Omental fat pad (tissue), 4 donors: ENCODE data around the gene TTC7B. TPM values are rescaled to one million over a fixed set of nuclear protein-coding genes. Genes with fewer than 3 reads are reported as not detected.

Experiments
- ATAC-seq: fragments of 150-250 bp; one replicate; pipeline ENCODE4 v1.9.1; 2016; ENCODE audit warnings: mild to moderate bottlenecking, moderate library complexity; ENCODE audit not compliant: low FRiP score
- DNase-seq: peaks from one replicate; pipeline ENCODE4 v3.0.0-alpha.2; 2019; ENCODE audit warnings: low spot score
- CTCF ChIP-seq, 3 donors: fragments of 450-650 bp; IDR thresholded peaks; one replicate each; pipeline ENCODE4 v1.5.1; 2016 to 2017; ENCODE audit warnings: antibody characterized with exemption in 3 of 3, mild to moderate bottlenecking in 3 of 3, moderate library complexity in 2 of 3
- total RNA-seq, 4 donors: library from RNA; depleted of rRNA; stranded (reverse); fragments of >200 nt; gene quantifications; one replicate each; pipeline ENCODE4 v1.1.0, GENCODE V29; 2016

Gene TTC7B
- total RNA-seq, 4 donors from 2014 or later = 31.9 to 56.3 (median 38.4) TPM

- DNase-seq = no peak
- ATAC-seq = no peak
- TF ChIP-seq CTCF (IDR thresholded peaks at IDR 0.05) = no peak
Observed at GRCh38 chr14:90714811-90715210, 101.4 kb downstream of the TTC7B start.

GRCh38 chr14:90704738-90705392 is 111.4 kb downstream of the TTC7B start:
- ATAC-seq = no peak
- no peak for TF ChIP-seq CTCF (IDR thresholded peaks at IDR 0.05)
- DNase-seq = no peak

- DNase-seq (no peak), ATAC-seq (no peak)
- TF ChIP-seq CTCF (IDR thresholded peaks at IDR 0.05) = no peak
Observed at GRCh38 chr14:90703841-90704737, 112.1 kb downstream of the TTC7B start.

- no peak for TF ChIP-seq CTCF (IDR thresholded peaks at IDR 0.05)
- DNase-seq = no peak
- no peak for ATAC-seq
Observed at GRCh38 chr14:90700933-90701776, 115.1 kb downstream of the TTC7B start.

- no peak for TF ChIP-seq CTCF (IDR thresholded peaks at IDR 0.05)
- ATAC-seq = no peak
- no peak for DNase-seq
Observed at GRCh38 chr14:90699016-90699415, 117.2 kb downstream of the TTC7B start.

GRCh38 chr14:90698379-90698869 is 117.8 kb downstream of the TTC7B start:
- TF ChIP-seq CTCF (IDR thresholded peaks at IDR 0.05) = no peak
- DNase-seq (no peak), ATAC-seq (peak; percentile 48)
